ENCODE data around the gene S100A7A.

The S100A7A gene

GRCh38 chr1:153389973-153390879 is 26.1 kb upstream of the S100A7A start:
- no peak; the same call in 2 of the 3 replicates for ATAC-seq (ENCODE audit: low read depth)
- H3K27me3 ChIP-seq (ENCODE audit: insufficient read depth, poor library complexity, severe bottlenecking): no peaks in the 10 kb centered on the region
- TF ChIP-seq CTCF (IDR thresholded peaks at IDR 0.05; ENCODE audit: poor library complexity, severe bottlenecking): no peak

GRCh38 chr1:153390938-153391710 is 25.2 kb upstream of the S100A7A start, which contains the start of gene S100A8:
Gene S100A8, minus strand, starts transcription at chr1:153391073. Its CDS starts 538 bp downstream, at chr1:153390535.
- Histone ChIP-seq H3K9me3 (ENCODE audit: severe bottlenecking) (no peaks in the 10 kb centered on the region), H3K4me3 (ENCODE audit: severe bottlenecking) (no peak within 1 kb of the TSS), H3K4me1 (ENCODE audit: insufficient read depth, poor library complexity, severe bottlenecking) (peaks cover 25% of the 10 kb centered on the region), H3K27ac (ENCODE audit: poor library complexity, severe bottlenecking) (no peak within 1 kb of the TSS), H3K36me3 (ENCODE audit: low read depth) (no peaks in the 10 kb centered on the region), H3K27me3 (ENCODE audit: insufficient read depth, poor library complexity, severe bottlenecking) (no peaks in the 10 kb centered on the region)
- DNase-seq (ENCODE audit: low spot score): no peak
- ATAC-seq (ENCODE audit: low read depth): peak; percentile 76
- TF ChIP-seq CTCF (IDR thresholded peaks at IDR 0.05; ENCODE audit: poor library complexity, severe bottlenecking): no peak

More at GRCh38 chr1:153389973-153390879, 26.1 kb upstream of the S100A7A start:
- Histone ChIP-seq H3K4me1 (ENCODE audit: insufficient read depth, poor library complexity, severe bottlenecking) (peaks cover 27% of the 10 kb centered on the region), H3K27ac (ENCODE audit: poor library complexity, severe bottlenecking) (no peak overlapping the region), H3K36me3 (ENCODE audit: low read depth) (no peaks in the 10 kb centered on the region), H3K9me3 (ENCODE audit: severe bottlenecking) (no peaks in the 10 kb centered on the region), H3K4me3 (ENCODE audit: severe bottlenecking) (no peak overlapping the region)
- no peak for DNase-seq (ENCODE audit: low spot score)

- DNase-seq (ENCODE audit: low spot score) (no peak), ATAC-seq (ENCODE audit: low read depth) (no peak)
- no peak for TF ChIP-seq CTCF (IDR thresholded peaks at IDR 0.05; ENCODE audit: poor library complexity, severe bottlenecking)
- Histone ChIP-seq H3K4me3 (ENCODE audit: severe bottlenecking) (no peak overlapping the region), H3K9me3 (ENCODE audit: severe bottlenecking) (no peaks in the 10 kb centered on the region), H3K27me3 (ENCODE audit: insufficient read depth, poor library complexity, severe bottlenecking) (no peaks in the 10 kb centered on the region), H3K4me1 (ENCODE audit: insufficient read depth, poor library complexity, severe bottlenecking) (peaks cover 17% of the 10 kb centered on the region), H3K27ac (ENCODE audit: poor library complexity, severe bottlenecking) (no peak overlapping the region), H3K36me3 (ENCODE audit: low read depth) (no peaks in the 10 kb centered on the region)
Measured at GRCh38 chr1:153392258-153392657, 24.1 kb upstream of the S100A7A start.

- DNase-seq (ENCODE audit: low spot score) (no peak), ATAC-seq (ENCODE audit: low read depth) (no peak)
- H3K36me3 ChIP-seq (ENCODE audit: low read depth): no peaks in the 10 kb centered on the region
- no peak overlapping the region for H3K4me3 ChIP-seq (ENCODE audit: severe bottlenecking)
- H3K27ac ChIP-seq (ENCODE audit: poor library complexity, severe bottlenecking): no peak overlapping the region
- H3K4me1 ChIP-seq (ENCODE audit: insufficient read depth, poor library complexity, severe bottlenecking): peaks cover 17% of the 10 kb centered on the region
- H3K27me3 ChIP-seq (ENCODE audit: insufficient read depth, poor library complexity, severe bottlenecking): no peaks in the 10 kb centered on the region
- H3K9me3 ChIP-seq (ENCODE audit: severe bottlenecking): no peaks in the 10 kb centered on the region
- TF ChIP-seq CTCF (IDR thresholded peaks at IDR 0.05; ENCODE audit: poor library complexity, severe bottlenecking): no peak
Measured at GRCh38 chr1:153392822-153393221, 23.5 kb upstream of the S100A7A start.
